ENCODE data around the gene LPGAT1.
A peak's percentile ranks its signal among the peaks of the same experiment; 100 is the strongest.
"Not testable (repeated sequence)": the region's sequence is repeated elsewhere in the genome, so short reads cannot be mapped to it uniquely, and the experiment has no call there.

The LPGAT1 gene

GRCh38 chr1:211830328-211831142 lies at the start of gene LPGAT1:
Gene LPGAT1 (minus strand): TSS chr1:211830763. CDS start chr1:211829296, 1,467 bp downstream.
- Histone ChIP-seq H3K27me3 (no peaks in the 10 kb centered on the region), H3K4me1 (peaks cover 26 to 50% (median 34%) of the 10 kb centered on the region in 10 experiments), H3K9me3 (replicated peaks in 1 of 11) (no peaks in the 10 kb centered on the region), H3K27ac (peak within 1 kb of the TSS; percentile 92 to 97 (median 94)), H3K9ac (peak within 1 kb of the TSS; percentile 94 to 97 (median 96)), H3K4me3 (peak within 1 kb of the TSS; percentile 86 to 95 (median 92)), H3K4me2 (peak within 1 kb of the TSS; percentile 76 to 94 (median 87)), H4K20me1 (peaks cover 0 to 32% (median 16%) of the 10 kb centered on the region in 11 experiments; a peak in 15 of 22 replicates), H3K36me3 (peaks cover 9 to 35% (median 21%) of the 10 kb centered on the region in 11 experiments; a peak in 21 of 22 replicates)
- TF ChIP-seq Cebpa-rat (IDR thresholded peaks at IDR 0.05), result no peak

- H3K9ac ChIP-seq, result no peak overlapping the region
- no peaks in the 10 kb centered on the region for H3K36me3 ChIP-seq
- H3K9me3 ChIP-seq (replicated peaks in 1 of 11), result peaks cover 0 to 17% (median 8%) of the 10 kb centered on the region in 11 experiments; a peak in 15 of 22 replicates
- no peaks in the 10 kb centered on the region for H3K27me3 ChIP-seq
- H3K4me1 ChIP-seq, result no peaks in the 10 kb centered on the region
- no peak overlapping the region for H3K27ac ChIP-seq
- no peak overlapping the region for H3K4me2 ChIP-seq
- no peak overlapping the region for H3K4me3 ChIP-seq
- no peak for TF ChIP-seq Cebpa-rat (IDR thresholded peaks at IDR 0.05)
- no peaks in the 10 kb centered on the region for H4K20me1 ChIP-seq
Observed at GRCh38 chr1:211879475-211879874, 48.9 kb upstream of the LPGAT1 start.

- H3K36me3 ChIP-seq, result no peaks in the 10 kb centered on the region
- peaks cover 0 to 17% (median 8%) of the 10 kb centered on the region in 11 experiments; a peak in 16 of 22 replicates for H3K9me3 ChIP-seq (replicated peaks in 1 of 11)
- no peak overlapping the region for H3K9ac ChIP-seq
- no peaks in the 10 kb centered on the region for H3K4me1 ChIP-seq
- no peaks in the 10 kb centered on the region for H4K20me1 ChIP-seq
- TF ChIP-seq Cebpa-rat (IDR thresholded peaks at IDR 0.05), result no peak
- no peak overlapping the region for H3K27ac ChIP-seq
- H3K4me3 ChIP-seq, result no peak overlapping the region
- no peaks in the 10 kb centered on the region for H3K27me3 ChIP-seq
- no peak overlapping the region for H3K4me2 ChIP-seq
Observed at GRCh38 chr1:211876851-211877590, 46.5 kb upstream of the LPGAT1 start.

- Histone ChIP-seq H3K9ac (no peak overlapping the region), H3K4me1 (no peaks in the 10 kb centered on the region), H4K20me1 (no peaks in the 10 kb centered on the region), H3K4me3 (no peak overlapping the region), H3K4me2 (no peak overlapping the region), H3K9me3 (replicated peaks in 1 of 11) (peaks cover 0 to 6% (median 0%) of the 10 kb centered on the region in 11 experiments; a peak in 2 of 22 replicates), H3K36me3 (no peaks in the 10 kb centered on the region), H3K27me3 (no peaks in the 10 kb centered on the region), H3K27ac (no peak overlapping the region)
- no peak for TF ChIP-seq Cebpa-rat (IDR thresholded peaks at IDR 0.05)
Observed at GRCh38 chr1:211875541-211875940, 45.0 kb upstream of the LPGAT1 start.

GRCh38 chr1:211874521-211875347 lies 44.2 kb upstream of the LPGAT1 start:
- H3K9me3 ChIP-seq (replicated peaks in 1 of 11), result peaks cover 0 to 6% (median 0%) of the 10 kb centered on the region in 11 experiments; a peak in 2 of 22 replicates
- no peaks in the 10 kb centered on the region for H3K27me3 ChIP-seq
- H3K4me3 ChIP-seq, result no peak overlapping the region
- no peak overlapping the region for H3K9ac ChIP-seq
- no peak overlapping the region for H3K27ac ChIP-seq
- no peaks in the 10 kb centered on the region for H3K4me1 ChIP-seq
- H3K36me3 ChIP-seq, result no peaks in the 10 kb centered on the region
- no peak for TF ChIP-seq Cebpa-rat (IDR thresholded peaks at IDR 0.05)
- no peak overlapping the region for H3K4me2 ChIP-seq
- no peaks in the 10 kb centered on the region for H4K20me1 ChIP-seq

GRCh38 chr1:211873731-211874130 lies 43.2 kb upstream of the LPGAT1 start:
- not testable (repeated sequence) for H3K27me3 ChIP-seq; H3K27ac ChIP-seq; H3K9me3 ChIP-seq (replicated peaks in 1 of 11); H3K4me3 ChIP-seq; H4K20me1 ChIP-seq; H3K36me3 ChIP-seq; H3K4me1 ChIP-seq; H3K4me2 ChIP-seq; H3K9ac ChIP-seq

- no peak overlapping the region for H3K9ac ChIP-seq
- no peak overlapping the region for H3K4me3 ChIP-seq
- no peaks in the 10 kb centered on the region for H4K20me1 ChIP-seq
- peaks cover 5 to 20% (median 8%) of the 10 kb centered on the region in 11 experiments; a peak in 14 of 22 replicates for H3K9me3 ChIP-seq (replicated peaks in 1 of 11)
- H3K27ac ChIP-seq, result no peak overlapping the region
- no peak for TF ChIP-seq Cebpa-rat (IDR thresholded peaks at IDR 0.05)
- H3K4me1 ChIP-seq, result no peaks in the 10 kb centered on the region
- H3K27me3 ChIP-seq, result no peaks in the 10 kb centered on the region
- H3K36me3 ChIP-seq, result no peaks in the 10 kb centered on the region
- H3K4me2 ChIP-seq, result no peak overlapping the region
Observed at GRCh38 chr1:211870156-211870555, 39.6 kb upstream of the LPGAT1 start.

- Histone ChIP-seq H3K9ac (no peak overlapping the region), H3K4me3 (no peak overlapping the region), H3K27me3 (no peaks in the 10 kb centered on the region), H3K27ac (no peak overlapping the region), H3K36me3 (no peaks in the 10 kb centered on the region), H3K9me3 (replicated peaks in 1 of 11) (peaks cover 2 to 28% (median 12%) of the 10 kb centered on the region in 11 experiments; a peak in 18 of 22 replicates), H3K4me1 (no peaks in the 10 kb centered on the region), H3K4me2 (no peak overlapping the region), H4K20me1 (no peaks in the 10 kb centered on the region)
- TF ChIP-seq Cebpa-rat (IDR thresholded peaks at IDR 0.05), result no peak
Observed at GRCh38 chr1:211865180-211865579, 34.6 kb upstream of the LPGAT1 start.

- Histone ChIP-seq H3K9me3 (replicated peaks in 1 of 11) (peaks cover 22 to 50% (median 39%) of the 10 kb centered on the region in 11 experiments), H3K9ac (no peak overlapping the region), H3K4me3 (no peak overlapping the region; a peak in 1 of 20 replicates), H3K4me1 (no peaks in the 10 kb centered on the region), H3K27me3 (no peaks in the 10 kb centered on the region), H4K20me1 (no peaks in the 10 kb centered on the region), H3K4me2 (no peak overlapping the region), H3K36me3 (no peaks in the 10 kb centered on the region), H3K27ac (no peak overlapping the region)
- no peak for TF ChIP-seq Cebpa-rat (IDR thresholded peaks at IDR 0.05)
Observed at GRCh38 chr1:211859405-211859804, 28.8 kb upstream of the LPGAT1 start.

Data from BLaER1 treated with 17β-estradiol and CSF1 and Interleukin-3, amounts not matched to agents 10 nM and 100 nM (cell line).